GM12872 (cell line): ENCODE measurements around the gene PPP1R15B.
A peak's percentile ranks its signal among the peaks of the same experiment; 100 is the strongest.

Experiments
- CTCF ChIP-seq: IDR thresholded peaks from 3 replicates; pipeline ENCODE4 v1.5.1; 2011; ENCODE audit warnings: low read depth, mild to moderate bottlenecking, low read length, moderate library complexity; ENCODE audit not compliant: insufficient read depth

Gene PPP1R15B

GRCh38 chr1:204400882-204401510 lies 10.6 kb downstream of the PPP1R15B start:
- no peak for TF ChIP-seq CTCF

- TF ChIP-seq CTCF = peak; percentile 94
Observed at GRCh38 chr1:204398197-204399125, 13.2 kb downstream of the PPP1R15B start.

- TF ChIP-seq CTCF = no peak
Observed at GRCh38 chr1:204396015-204396583, 15.5 kb downstream of the PPP1R15B start.

- TF ChIP-seq CTCF = no peak
Observed at GRCh38 chr1:204391629-204392028, 20.0 kb downstream of the PPP1R15B start.

- TF ChIP-seq CTCF = no peak
Observed at GRCh38 chr1:204390751-204391466, 20.7 kb downstream of the PPP1R15B start.

GRCh38 chr1:204385727-204386126 lies 25.9 kb downstream of the PPP1R15B start:
- no peak for TF ChIP-seq CTCF
